Effector memory CD4-positive, alpha-beta T cell (primary cell): ENCODE data around the gene DRG2.

Source experiments
- DNase-seq, 3 donors: peaks; one replicate each; pipeline ENCODE4 v3.0.0-alpha.2; 2020
- H3K27ac ChIP-seq: 2 replicates; pipeline ENCODE4 v1.7.0; 2013; ENCODE audit warnings: mild to moderate bottlenecking, low read length, moderate library complexity; ENCODE audit not compliant: insufficient read depth, poor library complexity, severe bottlenecking
- H3K27me3 ChIP-seq: replicated peaks from 2 replicates; pipeline ENCODE4 v1.7.0; 2013; ENCODE audit warnings: mild to moderate bottlenecking, low read length; ENCODE audit not compliant: insufficient read depth, control insufficient read depth, poor library complexity, severe bottlenecking
- H3K36me3 ChIP-seq: 2 replicates; pipeline ENCODE4 v1.7.0; 2013; ENCODE audit warnings: mild to moderate bottlenecking, low read length, moderate library complexity; ENCODE audit not compliant: control insufficient read depth, insufficient read depth
- H3K4me1 ChIP-seq: 2 replicates; pipeline ENCODE4 v1.7.0; 2013; ENCODE audit warnings: low read length, mild to moderate bottlenecking; ENCODE audit not compliant: control insufficient read depth, insufficient read depth, poor library complexity, severe bottlenecking
- H3K4me3 ChIP-seq: 2 replicates; pipeline ENCODE4 v1.7.0; 2013; ENCODE audit warnings: low read length, low read depth, mild to moderate bottlenecking; ENCODE audit not compliant: insufficient read depth, poor library complexity, severe bottlenecking
- H3K9me3 ChIP-seq: 2 replicates; pipeline ENCODE4 v1.7.0; 2013; ENCODE audit warnings: mild to moderate bottlenecking, low read length, moderate library complexity; ENCODE audit not compliant: control insufficient read depth

Gene DRG2

GRCh38 chr17:18122990-18123753, 35.4 kb downstream of the DRG2 start:
- Histone ChIP-seq H3K9me3 (no peaks in the 10 kb centered on the region), H3K4me1 (no peaks in the 10 kb centered on the region), H3K27me3 (no peaks in the 10 kb centered on the region), H3K36me3 (no peaks in the 10 kb centered on the region), H3K4me3 (no peak overlapping the region), H3K27ac (no peak overlapping the region)
- no peak for DNase-seq

- no peak for DNase-seq
- Histone ChIP-seq H3K4me1 (no peaks in the 10 kb centered on the region), H3K9me3 (no peaks in the 10 kb centered on the region), H3K27me3 (no peaks in the 10 kb centered on the region), H3K27ac (no peak overlapping the region), H3K4me3 (no peak overlapping the region), H3K36me3 (no peaks in the 10 kb centered on the region)
Observed at GRCh38 chr17:18124345-18125126, 36.8 kb downstream of the DRG2 start.

- Histone ChIP-seq H3K4me1 (no peaks in the 10 kb centered on the region), H3K27ac (no peak overlapping the region), H3K36me3 (no peaks in the 10 kb centered on the region), H3K4me3 (no peak overlapping the region), H3K27me3 (no peaks in the 10 kb centered on the region), H3K9me3 (no peaks in the 10 kb centered on the region)
- DNase-seq: no peak
Observed at GRCh38 chr17:18129041-18129502, 41.3 kb downstream of the DRG2 start.

GRCh38 chr17:18132711-18133110, 45.0 kb downstream of the DRG2 start:
- no peaks in the 10 kb centered on the region for H3K27me3 ChIP-seq
- H3K4me1 ChIP-seq: no peaks in the 10 kb centered on the region
- DNase-seq: no peak
- H3K4me3 ChIP-seq: no peak overlapping the region
- H3K36me3 ChIP-seq: no peaks in the 10 kb centered on the region
- no peak overlapping the region for H3K27ac ChIP-seq
- no peaks in the 10 kb centered on the region for H3K9me3 ChIP-seq

GRCh38 chr17:18136357-18136756, 48.6 kb downstream of the DRG2 start:
- no peak overlapping the region for H3K27ac ChIP-seq
- H3K4me3 ChIP-seq: no peak overlapping the region
- H3K4me1 ChIP-seq: peaks cover 3% of the 10 kb centered on the region
- H3K36me3 ChIP-seq: no peaks in the 10 kb centered on the region
- no peaks in the 10 kb centered on the region for H3K27me3 ChIP-seq
- no peak for DNase-seq
- no peaks in the 10 kb centered on the region for H3K9me3 ChIP-seq

GRCh38 chr17:18138065-18138749, 50.5 kb downstream of the DRG2 start:
- H3K27me3 ChIP-seq: no peaks in the 10 kb centered on the region
- no peaks in the 10 kb centered on the region for H3K9me3 ChIP-seq
- no peak for DNase-seq
- H3K36me3 ChIP-seq: no peaks in the 10 kb centered on the region
- H3K4me3 ChIP-seq: no peak overlapping the region
- H3K27ac ChIP-seq: no peak overlapping the region
- peaks cover 3% of the 10 kb centered on the region for H3K4me1 ChIP-seq

- Histone ChIP-seq H3K4me3 (no peak overlapping the region), H3K27ac (no peak overlapping the region), H3K4me1 (peaks cover 3% of the 10 kb centered on the region), H3K27me3 (no peaks in the 10 kb centered on the region), H3K9me3 (no peaks in the 10 kb centered on the region), H3K36me3 (no peaks in the 10 kb centered on the region)
- no peak for DNase-seq
Observed at GRCh38 chr17:18139092-18139491, 51.3 kb downstream of the DRG2 start.

GRCh38 chr17:18139498-18139897, 51.8 kb downstream of the DRG2 start:
- H3K4me1 ChIP-seq: peaks cover 3% of the 10 kb centered on the region
- H3K9me3 ChIP-seq: no peaks in the 10 kb centered on the region
- no peak for DNase-seq
- H3K4me3 ChIP-seq: no peak overlapping the region
- H3K27ac ChIP-seq: no peak overlapping the region
- no peaks in the 10 kb centered on the region for H3K27me3 ChIP-seq
- no peaks in the 10 kb centered on the region for H3K36me3 ChIP-seq

GRCh38 chr17:18139949-18140348, 52.2 kb downstream of the DRG2 start:
- no peak for DNase-seq
- Histone ChIP-seq H3K36me3 (no peaks in the 10 kb centered on the region), H3K4me3 (no peak overlapping the region), H3K4me1 (peaks cover 3% of the 10 kb centered on the region), H3K27me3 (no peaks in the 10 kb centered on the region), H3K27ac (no peak overlapping the region), H3K9me3 (no peaks in the 10 kb centered on the region)

- DNase-seq: no peak
- Histone ChIP-seq H3K9me3 (no peaks in the 10 kb centered on the region), H3K4me1 (peaks cover 3% of the 10 kb centered on the region), H3K36me3 (no peaks in the 10 kb centered on the region), H3K4me3 (no peak overlapping the region), H3K27ac (no peak overlapping the region), H3K27me3 (no peaks in the 10 kb centered on the region)
Observed at GRCh38 chr17:18140648-18141047, 52.9 kb downstream of the DRG2 start.
